HG02610 (cell line): ENCODE measurements around the gene GPC1.

ENCODE experiments used
- ATAC-seq: cut with Tn5 transposase; IDR thresholded peaks from one replicate; pipeline ENCODE4 v1.9.1; 2021; ENCODE audit warnings: mild to moderate bottlenecking, moderate library complexity; ENCODE audit not compliant: unreplicated experiment

Gene GPC1

DNA sequence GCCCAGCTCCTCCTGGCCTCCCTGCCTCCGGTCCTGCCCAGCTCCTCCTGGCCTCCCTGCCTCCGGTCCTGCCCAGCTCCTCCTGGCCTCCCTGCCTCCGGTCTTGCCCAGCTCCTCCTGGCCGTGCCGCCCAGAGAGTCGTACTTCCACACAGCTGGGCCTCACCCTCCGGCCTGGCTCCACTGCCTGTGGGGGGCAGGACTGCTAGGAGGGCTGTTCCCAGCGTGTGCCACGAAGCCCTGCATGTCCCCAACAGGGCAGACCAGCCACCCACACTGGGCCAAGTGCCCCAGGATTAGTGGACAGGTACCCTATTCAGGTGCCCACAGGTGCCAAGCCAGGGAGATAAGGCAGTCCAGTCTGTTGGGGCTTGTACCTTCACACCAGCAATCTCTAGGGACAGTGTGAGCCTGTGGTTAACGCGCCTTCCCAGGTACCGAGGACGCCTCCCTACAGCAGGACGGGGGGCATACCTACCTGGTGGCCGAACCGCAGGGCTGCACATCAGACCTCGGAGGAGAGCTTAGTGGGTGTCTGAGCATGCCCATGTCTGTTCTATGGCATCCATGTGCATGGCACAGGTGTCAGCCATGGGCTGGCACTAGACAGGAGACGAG lies 5.3 kb downstream of the GPC1 start:
- no peak for ATAC-seq

DNA sequence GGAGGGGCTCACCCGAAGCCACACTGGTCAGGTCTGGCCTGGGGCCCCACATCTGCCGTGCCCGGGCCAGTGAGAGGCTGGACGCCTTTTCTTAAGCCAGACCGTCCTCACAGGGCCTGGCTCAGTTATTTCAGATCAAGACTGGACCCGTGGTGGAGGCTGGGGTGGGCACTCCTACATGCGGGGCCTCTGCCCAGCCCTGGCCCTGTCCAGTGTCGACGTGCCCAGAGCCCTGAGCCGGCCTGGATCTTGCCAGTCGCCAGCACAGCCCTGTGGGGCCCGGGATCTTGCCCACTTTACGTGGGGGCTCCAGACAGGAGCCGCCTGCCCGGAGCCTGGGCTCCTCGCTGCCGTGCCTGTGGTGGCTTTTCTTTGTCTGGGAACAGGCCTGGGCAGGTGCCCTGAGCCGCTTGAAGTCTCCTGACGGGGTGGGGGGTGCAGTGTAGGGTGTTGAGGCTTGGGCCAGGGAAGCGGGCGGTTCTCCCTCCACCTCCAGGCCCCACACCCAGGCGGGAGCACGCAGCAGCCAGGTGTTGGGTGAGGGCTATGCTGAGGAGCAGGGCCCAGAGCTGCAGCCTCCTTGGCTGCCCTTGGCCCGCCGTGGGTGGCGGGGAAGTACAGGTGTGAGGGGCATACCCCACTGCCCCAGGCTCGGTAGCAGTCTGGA lies 6.0 kb downstream of the GPC1 start:
- no peak for ATAC-seq

DNA sequence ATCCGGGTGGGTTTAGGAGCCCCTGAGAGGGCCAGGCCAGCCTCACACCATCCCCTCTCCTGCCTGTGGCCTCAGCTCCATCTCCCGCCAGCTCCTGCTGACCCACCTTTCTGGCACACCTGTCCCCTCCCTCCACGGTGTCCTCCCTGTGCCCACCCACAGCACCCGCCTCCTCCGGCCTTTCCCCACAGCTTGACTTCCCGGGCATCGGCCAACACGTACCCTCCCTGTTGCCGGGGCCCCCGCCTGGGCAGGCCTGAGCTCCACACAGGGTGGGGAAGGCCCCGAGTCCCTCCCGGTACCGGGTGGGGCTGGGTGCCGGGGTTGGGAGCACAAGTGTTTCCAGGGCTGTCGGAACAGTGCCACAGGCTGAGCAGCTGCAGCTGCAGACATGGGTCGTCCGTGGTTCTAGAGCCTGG lies 6.5 kb downstream of the GPC1 start:
- no peak for ATAC-seq

DNA sequence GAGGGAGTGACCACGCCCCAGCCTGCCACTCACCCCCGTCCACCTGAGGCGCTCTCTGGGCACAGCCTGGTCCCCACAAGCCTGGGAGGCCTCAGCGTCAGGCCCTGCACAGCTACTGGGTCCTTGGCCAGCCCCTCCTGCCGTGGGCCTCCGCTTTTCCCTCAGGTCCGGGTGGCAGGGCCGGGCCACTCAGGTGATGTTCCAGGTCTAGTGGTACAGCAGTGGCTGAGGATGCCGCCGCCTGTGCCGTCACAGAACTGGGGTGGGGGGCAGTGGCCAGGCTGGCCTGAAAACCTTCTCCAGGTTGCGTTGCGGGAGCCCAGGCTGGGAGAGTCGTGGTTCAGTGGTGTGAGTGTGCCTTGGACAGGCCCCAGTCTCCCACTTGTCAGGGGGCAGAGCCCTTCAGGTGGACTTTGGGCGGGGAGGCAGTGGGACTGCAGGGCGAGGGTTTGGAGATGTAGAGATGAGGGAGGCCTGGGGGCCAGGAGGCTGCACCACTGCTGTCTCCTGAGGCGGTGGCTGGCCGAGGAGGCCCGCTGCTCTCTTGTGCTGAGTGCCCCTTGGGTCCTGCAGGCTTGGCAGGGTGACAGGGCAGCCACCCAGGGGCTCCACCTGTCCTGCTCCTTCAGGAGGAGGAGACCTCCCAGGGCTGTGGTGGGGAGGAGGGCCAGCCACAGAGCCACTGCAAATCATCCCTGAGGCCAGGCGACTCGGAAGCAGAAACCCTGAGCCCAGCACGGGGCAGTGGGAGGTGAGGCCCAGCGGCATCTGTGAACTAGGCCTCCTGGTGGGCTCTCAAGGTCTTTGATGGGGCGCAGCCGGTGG lies 7.6 kb downstream of the GPC1 start:
- ATAC-seq, result no peak

DNA sequence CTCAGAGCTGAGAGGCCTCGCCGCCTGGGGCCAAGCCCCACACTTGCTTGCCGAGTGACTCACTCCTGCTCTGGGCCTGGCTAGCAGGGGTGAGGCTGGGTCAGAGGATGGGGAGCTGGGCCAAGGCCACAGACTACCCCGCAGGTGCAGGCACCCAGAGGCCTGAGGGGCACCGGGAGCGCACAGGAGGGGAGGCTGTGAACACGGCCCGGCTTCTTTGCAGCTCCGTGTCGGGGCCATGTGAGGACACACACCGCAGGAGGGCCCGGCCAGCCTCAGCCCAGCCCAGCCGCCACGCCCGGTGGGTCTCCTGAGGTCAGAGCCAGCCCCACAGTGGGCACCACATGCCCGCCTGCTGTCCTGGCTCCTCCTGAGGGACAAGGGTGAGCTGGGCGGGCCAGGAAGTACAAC lies 8.4 kb downstream of the GPC1 start:
- no peak for ATAC-seq

DNA sequence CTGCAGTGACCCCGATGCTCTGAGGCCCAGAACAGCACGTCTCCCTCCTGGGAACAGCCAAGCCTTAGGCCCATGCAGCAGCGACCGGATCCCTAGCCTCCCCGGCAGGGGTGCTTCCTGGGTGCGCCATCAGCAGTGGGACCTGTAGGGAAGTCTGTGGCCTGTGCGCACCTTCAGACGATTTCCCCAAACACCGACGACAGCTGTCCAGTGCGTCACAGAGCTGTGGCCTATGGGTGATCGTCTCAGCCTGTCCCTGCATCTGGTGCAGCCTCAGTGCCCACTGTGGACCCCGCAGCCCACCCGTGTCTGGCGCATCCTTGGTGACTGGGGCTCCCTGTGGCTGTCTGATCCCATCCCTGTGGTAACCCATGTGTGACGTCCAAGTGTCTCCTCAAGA lies 9.0 kb downstream of the GPC1 start:
- ATAC-seq, result no peak

DNA sequence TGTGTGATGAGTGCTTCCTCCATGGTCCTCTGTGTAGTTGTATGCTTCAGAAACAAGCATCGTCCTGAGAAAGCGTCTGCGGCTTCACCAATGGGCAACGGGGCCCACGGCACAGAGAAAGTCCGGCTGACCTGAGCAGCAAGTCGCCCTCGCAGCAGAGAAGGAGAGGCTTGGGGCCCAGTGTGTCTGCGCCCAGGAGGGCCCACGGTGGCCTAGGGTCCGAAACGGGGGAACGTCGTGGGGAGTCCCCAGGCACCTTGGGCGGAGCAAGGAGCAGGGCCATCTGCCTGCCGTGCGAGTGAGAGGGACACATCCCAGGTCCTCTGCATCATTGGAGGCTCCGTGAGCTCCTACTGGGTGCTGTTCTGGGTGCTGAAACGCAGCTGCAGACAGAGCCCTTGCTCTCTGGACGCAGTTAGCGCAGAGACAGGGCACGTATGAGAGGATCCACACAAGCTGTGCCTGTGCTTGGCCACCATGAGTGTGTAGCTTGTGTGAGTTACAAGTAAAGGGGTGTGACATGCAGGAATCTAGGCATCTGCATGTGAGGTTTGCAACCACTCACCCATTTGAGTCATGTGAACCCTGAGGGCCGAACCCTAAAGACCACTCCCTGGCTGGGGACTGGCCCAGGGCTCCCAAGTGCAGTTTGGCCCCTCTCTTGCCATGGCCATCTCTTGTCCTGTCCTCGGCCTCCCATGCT lies 10.6 kb downstream of the GPC1 start:
- ATAC-seq, result no peak

DNA sequence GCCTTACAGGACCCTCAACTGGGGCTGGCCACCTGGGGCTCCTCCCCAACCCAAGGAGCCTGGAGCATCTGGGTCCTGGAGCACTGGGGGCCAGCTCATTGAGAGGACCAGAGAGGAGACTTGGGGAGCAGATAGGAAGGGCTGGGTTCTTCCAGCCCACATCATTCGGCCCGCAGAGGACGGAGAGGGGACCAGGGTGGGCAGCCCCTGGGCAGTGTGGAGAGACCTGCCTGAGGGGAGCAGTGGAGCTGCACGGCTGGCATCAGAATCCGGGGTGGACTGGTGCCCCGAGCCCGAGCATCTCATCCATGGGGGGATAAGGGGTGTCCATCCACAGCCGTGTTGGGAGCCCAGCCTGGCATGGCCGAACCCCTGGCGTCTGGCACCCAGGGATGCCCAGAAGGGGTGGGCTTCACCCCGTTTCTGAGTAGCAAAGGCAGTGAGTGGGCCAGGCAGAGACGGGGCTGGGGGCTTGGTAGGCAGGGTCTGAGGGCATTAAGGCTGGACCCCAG lies 11.3 kb downstream of the GPC1 start:
- no peak for ATAC-seq

DNA sequence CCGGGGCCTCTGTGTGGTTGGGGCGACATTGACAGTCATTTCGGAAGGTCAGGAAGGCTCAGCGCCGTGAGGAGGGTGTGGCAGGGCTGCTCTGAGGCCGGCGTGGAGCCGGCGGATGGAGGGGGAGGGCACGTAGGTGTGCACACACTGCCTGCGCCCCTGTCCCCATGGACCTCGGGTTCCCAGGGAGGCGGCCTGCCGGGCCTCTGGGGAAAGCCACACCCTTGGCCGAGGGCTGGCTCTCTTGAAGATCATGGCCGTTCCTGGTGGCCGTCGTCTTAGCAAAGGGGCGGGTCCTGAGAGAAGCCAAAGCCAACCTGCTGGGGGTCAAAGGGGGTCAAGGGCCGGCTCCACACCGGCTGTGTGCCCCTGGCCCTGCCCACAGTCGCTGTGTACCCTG lies 11.9 kb downstream of the GPC1 start:
- ATAC-seq, result no peak

DNA sequence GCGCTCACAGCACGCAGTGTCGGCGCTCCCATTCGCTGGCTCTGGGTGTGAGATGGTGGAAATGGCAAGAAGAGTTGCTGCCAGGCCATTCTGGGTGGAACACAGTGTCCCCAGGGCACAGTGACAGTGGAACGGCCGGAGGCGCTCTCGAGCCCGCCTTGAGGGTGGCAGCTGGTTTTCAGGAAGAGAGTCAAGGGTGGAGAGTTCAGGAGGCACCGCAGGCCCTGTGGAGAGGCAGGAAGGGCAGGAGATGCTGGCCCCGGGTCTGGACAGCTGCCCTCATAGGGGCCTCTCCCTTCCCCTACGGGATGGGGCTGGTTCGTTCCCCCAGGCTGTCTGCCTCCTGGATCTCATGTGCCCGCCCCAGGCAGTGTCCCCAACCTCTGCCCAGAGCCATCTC lies 12.5 kb downstream of the GPC1 start:
- ATAC-seq, result no peak

DNA sequence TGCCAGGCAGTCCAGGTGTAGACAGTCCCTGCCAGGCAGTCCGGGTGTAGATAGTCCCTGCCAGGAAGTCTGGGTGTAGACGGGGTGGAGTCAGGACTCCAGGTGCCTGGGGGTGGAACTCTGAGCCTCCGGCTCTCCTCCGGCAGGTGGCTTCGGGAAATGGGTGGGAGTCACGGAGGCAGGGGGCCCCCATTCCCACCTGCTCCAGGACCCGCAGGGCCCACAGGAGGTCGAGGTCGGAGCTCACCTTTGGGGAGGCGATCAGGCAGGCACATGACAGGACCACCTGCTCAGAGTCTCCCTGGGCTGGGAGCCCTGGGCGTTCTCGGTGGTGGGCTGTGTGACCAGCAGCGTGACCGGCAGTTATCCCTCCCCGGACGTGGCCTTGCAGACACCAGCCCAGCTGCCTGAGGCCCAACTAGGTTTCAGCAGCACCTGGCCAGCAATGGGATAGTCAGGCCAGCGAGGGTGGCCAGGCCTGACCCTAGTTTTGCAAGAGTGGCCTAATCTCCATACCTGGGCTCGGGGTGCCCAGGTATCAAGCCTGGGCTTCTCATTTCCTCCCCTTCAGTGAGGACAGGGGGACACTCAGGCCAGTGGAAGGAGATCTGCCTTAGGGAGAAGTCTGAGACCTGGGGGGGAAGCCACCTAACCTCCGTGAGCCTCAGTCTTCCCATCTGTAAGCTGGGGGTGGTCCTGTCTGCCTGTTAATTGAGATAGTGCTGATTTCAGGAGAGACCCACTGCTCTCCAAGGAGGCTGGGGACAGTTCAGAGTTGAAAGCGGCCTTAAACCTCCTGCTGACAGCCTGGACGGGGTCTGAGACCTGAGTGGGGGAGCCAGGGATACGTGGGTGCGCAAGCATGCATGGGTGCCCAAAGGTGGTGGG lies 13.2 kb downstream of the GPC1 start:
- ATAC-seq, result no peak

DNA sequence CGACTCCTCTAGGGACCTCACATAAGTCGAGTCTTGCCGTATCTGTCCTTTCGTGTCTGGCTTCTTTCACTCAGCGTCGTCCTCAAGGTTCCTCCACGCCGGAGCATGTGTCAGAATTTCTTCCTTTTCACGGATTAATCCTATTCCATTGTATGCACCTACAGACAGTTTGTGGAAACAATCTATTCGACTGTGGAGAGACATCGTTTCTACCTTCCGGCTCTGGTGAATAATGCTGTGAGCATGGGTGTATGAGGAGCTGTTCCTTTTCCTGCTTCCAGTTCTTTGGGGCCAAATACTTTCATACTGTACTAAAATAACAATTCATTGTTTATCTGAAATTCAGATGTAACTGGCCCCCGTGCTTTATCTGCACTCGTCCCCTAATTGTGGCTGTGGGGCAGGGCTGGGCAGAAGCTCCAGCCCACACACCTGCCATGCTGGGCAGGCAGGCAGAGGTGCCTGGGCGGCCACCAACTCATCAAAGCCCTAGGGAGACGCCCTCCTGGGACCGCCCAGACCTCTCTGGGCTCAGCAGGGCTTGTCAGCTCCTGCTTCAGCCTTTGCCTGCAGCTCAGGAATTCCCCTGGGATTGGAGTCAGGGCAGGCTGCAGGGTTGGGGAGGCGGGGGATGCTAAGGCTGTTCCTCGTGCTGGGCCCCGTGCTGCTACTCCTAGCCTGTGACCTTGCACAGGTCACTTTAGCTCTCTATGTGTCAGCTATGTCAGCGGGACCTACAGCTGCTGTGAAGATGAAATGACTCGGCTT lies 14.5 kb downstream of the GPC1 start:
- ATAC-seq, result no peak

DNA sequence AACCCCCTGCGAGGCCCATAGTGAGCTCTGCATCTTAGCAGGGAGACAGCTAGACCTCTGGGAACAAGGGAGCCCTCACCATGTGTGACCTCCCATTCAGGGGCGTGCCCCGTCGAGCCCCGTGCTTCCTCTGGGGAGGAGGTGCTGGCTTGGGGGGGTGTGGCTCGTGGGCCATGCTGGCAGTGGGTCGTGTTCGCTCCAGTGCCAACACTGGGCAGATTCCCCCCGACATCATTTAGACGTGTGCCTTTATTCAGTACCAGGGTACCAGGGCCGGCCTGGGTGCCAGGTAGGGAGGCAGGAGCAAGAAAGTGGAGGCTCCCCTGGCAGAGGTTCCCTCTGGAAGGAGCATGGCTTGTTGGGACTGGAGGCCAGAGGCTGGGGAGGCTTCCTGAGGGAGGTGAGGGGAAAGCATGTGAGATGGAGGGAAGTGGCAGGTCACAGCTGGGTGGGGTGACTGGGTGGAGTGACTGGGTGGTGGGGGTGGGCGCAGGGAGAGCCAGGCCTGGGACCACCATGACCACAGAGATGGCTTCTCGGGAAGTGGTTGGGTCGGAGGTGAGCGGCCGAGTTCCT lies 15.2 kb downstream of the GPC1 start:
- no peak for ATAC-seq

DNA sequence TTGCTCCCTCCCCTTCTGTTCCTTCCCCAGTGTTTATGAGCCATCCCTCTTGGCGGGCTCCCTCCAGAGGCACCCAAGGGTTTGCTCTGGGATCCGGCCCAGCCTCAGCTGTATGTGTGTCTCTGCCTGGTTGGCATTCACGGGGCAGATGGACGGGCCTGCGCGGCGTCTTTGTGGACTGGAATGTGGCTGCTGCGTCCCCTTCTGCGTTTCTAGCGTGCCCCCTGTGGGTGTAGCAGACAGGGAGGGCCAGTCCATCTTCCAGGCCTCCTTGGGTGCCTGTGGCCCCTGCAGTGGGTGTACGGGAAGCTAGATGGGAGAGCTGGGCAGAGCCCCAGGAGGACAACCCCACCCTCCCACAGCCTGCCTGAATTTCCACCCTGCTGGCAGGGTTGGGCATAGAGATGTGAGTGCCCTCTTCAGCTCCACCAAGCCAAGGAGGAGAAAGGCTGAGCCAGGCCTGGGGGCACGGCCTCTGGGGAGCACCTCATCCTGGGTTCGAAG lies 15.7 kb downstream of the GPC1 start:
- no peak for ATAC-seq

DNA sequence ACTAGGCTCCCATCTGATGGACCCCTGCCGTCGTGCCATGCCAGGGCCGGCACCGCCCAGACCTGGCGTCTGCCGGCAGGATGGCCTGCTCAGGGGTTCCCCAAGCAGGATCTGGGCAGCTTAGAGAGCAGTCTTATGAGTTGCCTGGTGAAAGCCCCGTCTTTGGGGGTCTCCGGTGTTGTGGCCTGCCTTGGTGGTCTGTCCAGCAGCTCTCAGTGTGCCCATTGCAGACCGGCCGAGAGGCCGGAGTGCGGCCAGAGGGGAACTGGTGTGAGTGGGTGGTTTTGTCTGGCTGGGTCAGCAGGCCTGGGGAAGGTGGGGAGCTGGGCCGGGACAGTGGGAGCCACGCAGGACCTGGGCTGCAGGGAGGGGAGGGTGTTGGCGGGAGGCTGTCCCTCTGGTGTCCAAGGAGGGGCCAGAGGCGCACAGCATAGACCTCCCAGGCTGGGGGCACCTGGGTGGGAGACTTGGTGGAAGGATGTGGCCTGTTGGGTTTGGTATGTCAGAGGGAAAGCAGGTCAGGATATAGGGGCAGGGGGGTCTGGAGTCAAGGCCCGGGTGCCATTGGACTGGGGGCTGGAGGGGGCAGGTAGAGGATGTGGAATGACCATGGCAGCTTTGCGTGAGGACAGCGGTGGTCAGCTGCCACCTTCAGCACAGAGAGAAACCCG lies 16.5 kb downstream of the GPC1 start:
- ATAC-seq, result no peak

DNA sequence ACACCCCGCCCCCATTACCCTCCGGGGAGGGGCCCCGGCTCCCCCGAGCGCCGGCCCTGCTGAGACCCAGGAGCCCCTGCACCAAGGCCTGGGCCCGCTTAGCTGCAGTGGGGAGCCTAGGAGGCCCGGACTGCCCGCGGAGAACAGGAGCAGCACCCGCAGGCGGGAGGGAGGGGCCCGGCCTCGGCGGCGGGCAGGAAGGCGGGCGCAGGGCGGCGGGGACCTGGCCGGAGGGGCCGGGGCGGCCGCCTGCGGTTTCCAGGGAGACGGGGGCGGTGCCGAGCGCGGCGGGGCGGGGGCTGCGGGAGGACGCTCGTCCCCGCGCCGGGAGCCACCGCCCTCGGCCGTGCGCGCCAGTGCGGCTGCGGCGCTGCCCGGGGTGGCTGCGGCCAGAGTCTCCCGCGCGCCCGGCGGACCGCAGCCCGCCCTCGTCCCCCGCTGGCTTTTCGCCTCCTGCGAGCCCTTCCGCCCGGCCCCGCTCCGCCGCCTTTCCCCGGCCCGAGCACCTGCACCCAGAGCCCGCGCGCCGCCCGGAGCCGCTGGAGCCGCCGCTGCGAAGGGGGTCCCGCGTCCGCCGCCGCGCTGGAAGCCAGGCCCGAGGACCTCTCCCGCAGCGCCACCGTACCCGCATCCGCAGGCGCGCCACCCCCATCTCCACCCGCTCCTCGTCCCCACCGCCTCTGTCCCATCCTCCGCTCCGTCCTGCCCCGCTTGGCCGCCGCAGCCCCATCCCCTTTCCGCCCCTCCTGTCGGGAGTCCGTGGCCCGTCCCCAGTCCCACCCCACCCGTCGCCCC lies 17.2 kb downstream of the GPC1 start:
- ATAC-seq, result no peak

DNA sequence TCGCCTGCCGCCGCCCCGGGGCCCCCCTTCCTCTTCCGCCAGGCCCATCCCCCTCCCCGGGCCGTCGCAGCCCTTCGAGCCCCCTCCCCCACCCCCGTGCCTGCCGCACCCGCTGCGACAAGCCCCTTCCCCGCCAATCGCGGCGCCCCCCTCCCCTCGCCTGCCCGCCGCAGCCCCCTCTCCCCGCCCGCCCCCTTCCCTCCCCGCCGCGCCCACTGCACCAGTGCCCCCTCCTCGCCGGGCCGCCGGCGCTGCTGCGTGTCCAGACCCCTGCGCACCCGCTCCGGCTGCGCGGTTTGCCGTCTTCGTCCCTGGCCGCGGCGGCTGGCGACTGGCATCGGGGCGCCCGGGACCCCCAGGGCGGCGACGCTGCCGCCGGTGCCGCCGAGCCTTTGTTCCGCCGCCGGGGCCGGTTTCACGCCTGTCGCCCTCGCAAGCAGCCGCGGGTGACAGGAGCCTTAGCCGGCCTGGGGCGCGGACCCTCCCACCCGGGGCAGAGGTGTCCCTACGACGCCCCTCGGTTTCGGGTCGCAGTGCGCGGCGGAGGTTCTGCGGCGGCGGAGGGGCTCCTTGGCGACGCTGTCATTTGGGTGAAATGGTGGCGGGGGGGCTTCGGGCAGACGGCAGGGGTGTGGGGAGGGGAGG lies 18.1 kb downstream of the GPC1 start:
- no peak for ATAC-seq
